ENCODE data around the gene HHAT.

- TF ChIP-seq CTCF (IDR thresholded peaks at IDR 0.05) (no peak), POLR2A (IDR thresholded peaks at IDR 0.05) (no peak)
Measured at GRCh38 chr1:210434223-210434622, 105.5 kb downstream of the HHAT start.

Measured in testis (tissue), 2 donors.